ENCODE measurements around the gene HTT.

HTT gene

DNA sequence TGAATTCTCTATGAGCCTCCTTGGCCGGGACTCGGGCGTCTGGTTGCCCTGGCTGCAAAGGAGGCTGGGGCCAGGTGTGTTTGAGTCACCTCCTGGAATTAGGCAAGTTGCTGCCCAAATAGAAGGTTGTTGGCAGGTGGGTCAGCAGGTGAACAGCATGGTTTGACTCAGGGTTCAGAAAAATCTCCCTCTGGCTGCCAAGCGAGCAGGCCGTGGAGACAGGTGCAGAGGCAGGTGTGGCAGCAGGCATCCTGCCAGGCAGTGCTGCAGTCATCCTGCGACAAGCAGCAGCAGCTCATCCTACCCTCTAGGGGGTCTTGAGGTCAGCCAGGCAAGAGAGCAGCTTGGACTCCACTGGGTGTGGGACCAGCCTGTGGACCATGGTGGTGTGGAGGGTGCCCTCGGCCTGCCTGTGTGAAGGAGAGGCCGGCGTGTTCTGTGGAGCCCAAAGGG is 182.6 kb downstream of the HTT start:
- H3K36me3 ChIP-seq (ENCODE audit: control insufficient read depth, insufficient read depth, low read length), result no peaks in the 10 kb centered on the region
- no peak for DNase-seq (ENCODE audit: low read depth, low spot score)
- H3K27ac ChIP-seq (ENCODE audit: low read length), result no peak overlapping the region
- WGBS (ENCODE audit: insufficient coverage, insufficient read length), result no CpG with 5 or more reads among the region's 9 CpGs
- no peaks in the 10 kb centered on the region for H3K4me1 ChIP-seq (ENCODE audit: control insufficient read depth, insufficient read depth, low read length)
- no peaks in the 10 kb centered on the region for H3K9me3 ChIP-seq (ENCODE audit: control insufficient read depth, insufficient read depth, low read length)
- H3K4me3 ChIP-seq (ENCODE audit: low read length), result no peak overlapping the region
- no peaks in the 10 kb centered on the region for H3K27me3 ChIP-seq (ENCODE audit: control insufficient read depth, insufficient read depth, low read length)

DNA sequence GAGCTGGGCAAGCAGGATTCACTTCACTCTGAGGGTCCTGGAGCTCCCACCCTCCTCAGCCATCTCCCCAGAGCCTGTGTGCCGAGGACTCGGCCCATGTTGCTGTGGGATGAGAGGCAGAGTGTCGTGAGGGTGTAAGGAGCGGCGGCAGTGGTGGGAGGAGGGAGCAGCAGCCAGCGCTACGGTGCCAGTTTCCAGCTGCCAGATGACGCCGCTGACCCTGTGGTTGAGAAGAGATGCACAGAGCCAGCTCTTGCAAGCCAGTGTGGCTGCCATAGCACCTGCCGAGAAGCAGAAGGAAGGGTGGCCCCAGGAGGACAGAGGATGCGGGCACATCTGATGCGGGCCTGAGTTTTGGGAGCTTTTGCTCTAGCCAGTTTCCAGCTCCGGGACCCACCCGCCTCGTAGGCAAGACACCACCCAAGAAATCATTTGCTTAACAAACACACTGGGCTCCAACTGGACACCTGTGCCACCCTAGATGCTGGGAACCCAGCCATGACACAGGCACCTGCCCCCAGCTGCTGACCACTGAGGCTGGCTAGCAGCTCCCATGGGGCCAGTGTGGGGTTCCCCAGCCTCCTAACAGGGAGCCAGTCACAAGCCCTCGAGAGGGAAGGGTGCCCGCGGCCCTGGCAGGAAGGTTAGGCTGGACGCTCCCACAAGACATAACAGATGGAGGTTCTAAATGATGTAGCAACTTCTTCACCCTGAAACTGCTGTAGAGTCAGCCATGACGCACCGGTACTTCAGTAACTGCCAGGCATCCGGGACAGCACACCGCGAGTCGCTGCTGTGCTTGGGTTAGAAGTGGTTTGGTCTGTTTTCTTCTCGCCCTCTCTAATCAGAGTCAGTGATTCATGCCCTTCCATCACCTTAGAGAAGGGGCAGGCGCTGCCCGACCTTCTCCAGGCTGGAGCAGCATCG is 183.3 kb downstream of the HTT start:
- Histone ChIP-seq H3K36me3 (ENCODE audit: control insufficient read depth, insufficient read depth, low read length) (no peaks in the 10 kb centered on the region), H3K4me1 (ENCODE audit: control insufficient read depth, insufficient read depth, low read length) (no peaks in the 10 kb centered on the region), H3K27me3 (ENCODE audit: control insufficient read depth, insufficient read depth, low read length) (no peaks in the 10 kb centered on the region), H3K4me3 (ENCODE audit: low read length) (no peak overlapping the region), H3K27ac (ENCODE audit: low read length) (no peak overlapping the region), H3K9me3 (ENCODE audit: control insufficient read depth, insufficient read depth, low read length) (no peaks in the 10 kb centered on the region)
- DNase-seq (ENCODE audit: low read depth, low spot score), result no peak
- WGBS (ENCODE audit: insufficient coverage, insufficient read length), result no CpG with 5 or more reads among the region's 29 CpGs

DNA sequence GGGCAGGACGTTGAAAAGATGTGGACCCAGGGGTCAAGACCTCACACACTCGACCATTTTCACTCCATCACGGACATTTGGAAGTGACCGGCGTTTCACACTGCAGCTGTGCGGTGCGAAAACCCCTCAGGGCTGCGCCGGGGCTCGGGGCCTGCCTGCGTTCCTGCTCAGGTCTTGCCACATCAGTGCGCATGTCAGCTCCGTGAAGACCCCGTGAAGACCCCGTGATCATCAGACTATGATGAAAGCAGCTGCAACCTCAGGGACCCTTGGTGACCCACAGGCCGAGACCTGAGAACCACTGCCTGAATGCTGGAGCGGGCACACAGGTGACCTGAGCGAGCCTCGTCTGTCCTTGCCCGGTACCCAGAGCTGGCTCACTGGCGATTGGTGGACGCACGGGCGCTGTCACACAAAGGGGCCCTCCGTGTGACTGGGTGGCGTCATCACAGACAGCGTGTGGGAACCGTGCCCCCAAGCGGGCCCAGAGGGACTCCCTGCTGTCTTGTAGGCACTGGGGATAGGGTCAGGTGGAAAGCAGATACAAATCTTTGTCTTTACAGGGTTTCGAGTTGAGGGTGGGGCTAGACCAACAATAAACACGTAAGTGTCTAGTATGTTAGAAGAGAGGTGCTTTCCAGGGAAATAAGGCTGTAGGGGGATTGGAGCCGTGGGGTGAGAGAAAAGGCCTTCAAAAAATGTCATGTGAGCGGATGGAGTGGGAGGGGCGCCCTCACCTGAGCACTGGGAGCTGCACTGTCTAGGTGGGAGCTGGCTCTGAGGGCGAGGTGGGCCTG is 187.1 kb downstream of the HTT start:
- Histone ChIP-seq H3K4me1 (ENCODE audit: control insufficient read depth, insufficient read depth, low read length) (no peaks in the 10 kb centered on the region), H3K9me3 (ENCODE audit: control insufficient read depth, insufficient read depth, low read length) (no peaks in the 10 kb centered on the region), H3K27ac (ENCODE audit: low read length) (no peak overlapping the region), H3K4me3 (ENCODE audit: low read length) (no peak overlapping the region), H3K36me3 (ENCODE audit: control insufficient read depth, insufficient read depth, low read length) (no peaks in the 10 kb centered on the region), H3K27me3 (ENCODE audit: control insufficient read depth, insufficient read depth, low read length) (no peaks in the 10 kb centered on the region)
- no CpG with 5 or more reads among the region's 35 CpGs for WGBS (ENCODE audit: insufficient coverage, insufficient read length)
- DNase-seq (ENCODE audit: low read depth, low spot score), result no peak

DNA sequence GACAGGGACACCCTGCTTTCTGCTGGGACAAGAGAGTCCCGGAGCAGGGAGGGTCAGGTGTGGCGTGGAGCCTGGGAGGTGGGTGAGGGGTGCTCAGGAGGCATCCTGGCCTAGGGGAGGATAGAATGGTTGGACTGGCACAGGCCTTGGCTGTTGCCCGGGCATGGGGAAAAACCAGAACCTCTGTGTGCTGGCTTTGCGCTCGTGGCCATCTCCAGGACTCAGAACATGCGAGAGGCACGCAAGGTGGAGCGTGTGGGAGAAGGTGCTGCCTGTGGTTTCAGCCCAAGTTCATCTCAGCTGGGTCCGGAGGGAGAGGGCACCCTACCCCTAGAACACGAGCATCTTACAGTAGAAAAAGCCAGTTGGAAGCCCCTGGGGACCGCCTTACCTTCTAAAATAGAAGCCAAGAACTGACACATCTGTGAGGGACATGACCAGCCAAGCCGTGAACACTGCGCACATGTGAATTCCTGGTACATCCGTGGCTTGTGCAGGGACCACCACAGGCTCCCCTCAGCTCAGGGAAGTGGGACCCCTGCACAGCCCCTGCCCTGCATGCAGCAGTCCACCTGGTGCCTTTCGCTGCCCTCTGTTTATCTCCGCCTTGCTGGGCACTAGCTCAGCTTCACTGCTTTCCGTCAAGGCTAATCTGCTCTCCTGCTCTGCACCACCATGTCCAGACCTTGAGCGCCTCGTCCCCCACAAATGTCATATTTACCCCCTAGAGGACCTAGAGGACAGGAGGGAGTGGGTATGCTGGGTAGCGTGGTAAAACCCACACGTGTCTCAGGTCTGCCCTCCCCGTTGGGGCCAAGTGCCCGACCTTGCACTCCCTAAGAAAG is 187.9 kb downstream of the HTT start:
- WGBS (ENCODE audit: insufficient coverage, insufficient read length), result no CpG with 5 or more reads among the region's 23 CpGs
- Histone ChIP-seq H3K9me3 (ENCODE audit: control insufficient read depth, insufficient read depth, low read length) (no peaks in the 10 kb centered on the region), H3K27me3 (ENCODE audit: control insufficient read depth, insufficient read depth, low read length) (no peaks in the 10 kb centered on the region), H3K36me3 (ENCODE audit: control insufficient read depth, insufficient read depth, low read length) (no peaks in the 10 kb centered on the region), H3K4me3 (ENCODE audit: low read length) (no peak overlapping the region), H3K4me1 (ENCODE audit: control insufficient read depth, insufficient read depth, low read length) (no peaks in the 10 kb centered on the region), H3K27ac (ENCODE audit: low read length) (no peak overlapping the region)
- no peak for DNase-seq (ENCODE audit: low read depth, low spot score)

DNA sequence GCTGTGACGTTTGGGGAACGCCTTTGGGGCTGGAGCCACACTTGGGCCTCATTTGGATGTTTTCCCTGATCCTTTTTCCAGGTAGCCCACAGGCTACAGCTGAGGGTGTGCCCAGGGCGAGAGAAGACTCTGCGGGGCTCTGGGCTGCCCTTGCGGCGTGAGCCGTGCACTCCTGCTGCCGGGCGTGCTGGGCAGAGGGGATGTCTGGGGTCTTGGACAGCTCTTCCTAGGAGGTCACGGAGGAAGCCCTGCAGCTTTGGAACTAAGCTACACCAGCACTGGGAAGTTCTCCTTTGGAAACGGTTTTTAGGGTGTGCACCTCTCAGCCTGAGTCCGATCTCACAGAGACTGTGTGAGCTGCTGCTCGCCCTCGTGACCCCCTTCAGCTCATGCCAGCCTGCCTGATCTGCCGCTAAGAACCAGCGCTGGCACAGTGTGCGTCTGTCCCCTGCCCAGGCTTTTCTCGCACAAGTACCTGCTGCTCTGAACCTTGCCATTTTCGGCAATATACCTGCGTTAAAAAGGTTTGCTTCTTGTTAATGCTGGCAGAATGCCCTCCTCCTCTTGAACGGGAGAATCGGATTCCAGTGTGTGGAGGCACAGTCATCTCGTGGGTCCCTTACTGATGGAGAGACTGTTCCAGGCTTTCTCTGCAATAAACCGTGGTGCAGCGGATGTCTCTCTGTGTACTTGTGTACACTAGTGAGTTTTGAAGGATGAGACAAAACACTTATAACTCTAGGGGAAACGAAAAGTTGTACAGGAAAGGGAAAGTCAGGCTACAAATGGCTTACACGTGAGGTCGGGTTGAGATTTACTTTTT is 188.8 kb downstream of the HTT start:
- WGBS (ENCODE audit: insufficient coverage, insufficient read length), result no CpG with 5 or more reads among the region's 28 CpGs
- Histone ChIP-seq H3K4me3 (ENCODE audit: low read length) (no peak overlapping the region), H3K27me3 (ENCODE audit: control insufficient read depth, insufficient read depth, low read length) (no peaks in the 10 kb centered on the region), H3K27ac (ENCODE audit: low read length) (no peak overlapping the region), H3K36me3 (ENCODE audit: control insufficient read depth, insufficient read depth, low read length) (no peaks in the 10 kb centered on the region), H3K4me1 (ENCODE audit: control insufficient read depth, insufficient read depth, low read length) (peaks cover 1% of the 10 kb centered on the region; the same call in 1 of the 2 replicates), H3K9me3 (ENCODE audit: control insufficient read depth, insufficient read depth, low read length) (no peaks in the 10 kb centered on the region)
- no peak for DNase-seq (ENCODE audit: low read depth, low spot score)

DNA sequence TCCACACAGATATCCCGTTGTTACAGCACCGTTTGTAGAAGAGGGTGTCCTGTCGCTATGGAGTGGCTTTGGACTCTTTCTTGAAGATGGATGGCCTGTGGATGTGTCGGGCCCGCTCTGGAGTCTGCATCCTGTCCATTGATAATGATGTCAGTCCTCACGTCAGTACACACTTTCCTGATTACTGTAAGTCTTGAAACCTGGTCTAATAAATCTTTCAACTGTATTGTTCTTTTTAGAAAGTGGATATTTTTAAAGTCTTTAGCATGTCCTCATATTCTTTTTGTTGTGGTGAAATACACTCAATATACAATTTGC is 189.4 kb downstream of the HTT start:
- Histone ChIP-seq H3K9me3 (ENCODE audit: control insufficient read depth, insufficient read depth, low read length) (no peaks in the 10 kb centered on the region), H3K4me1 (ENCODE audit: control insufficient read depth, insufficient read depth, low read length) (peaks cover 4% of the 10 kb centered on the region; the same call in 1 of the 2 replicates), H3K27ac (ENCODE audit: low read length) (no peak overlapping the region), H3K36me3 (ENCODE audit: control insufficient read depth, insufficient read depth, low read length) (no peaks in the 10 kb centered on the region), H3K27me3 (ENCODE audit: control insufficient read depth, insufficient read depth, low read length) (no peaks in the 10 kb centered on the region), H3K4me3 (ENCODE audit: low read length) (no peak overlapping the region)
- DNase-seq (ENCODE audit: low read depth, low spot score), result no peak
- no CpG with 5 or more reads among the region's 6 CpGs for WGBS (ENCODE audit: insufficient coverage, insufficient read length)

DNA sequence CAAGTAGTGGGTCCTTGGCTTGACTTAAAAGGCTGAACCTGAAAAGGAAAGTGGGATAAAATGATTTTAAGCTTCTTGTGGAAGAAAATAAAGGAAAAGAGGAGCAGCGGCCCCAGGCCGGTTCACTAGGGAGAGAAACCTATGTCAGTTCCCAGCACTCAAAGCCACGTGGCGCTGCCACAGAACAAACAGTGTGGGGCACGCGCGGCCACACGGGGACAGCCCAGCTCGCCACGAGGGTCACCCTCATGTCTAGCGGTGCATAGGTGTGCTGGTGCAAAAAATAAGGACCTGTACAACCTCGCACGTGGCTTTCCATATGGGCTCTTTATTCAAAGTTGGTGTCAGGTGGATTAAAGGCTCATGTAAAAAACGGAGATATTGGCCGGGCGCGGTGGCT is 191.6 kb downstream of the HTT start:
- no peaks in the 10 kb centered on the region for H3K27me3 ChIP-seq (ENCODE audit: control insufficient read depth, insufficient read depth, low read length)
- H3K27ac ChIP-seq (ENCODE audit: low read length), result no peak overlapping the region
- no peak overlapping the region for H3K4me3 ChIP-seq (ENCODE audit: low read length)
- H3K4me1 ChIP-seq (ENCODE audit: control insufficient read depth, insufficient read depth, low read length), result peaks cover 5% of the 10 kb centered on the region; the same call in 1 of the 2 replicates
- DNase-seq (ENCODE audit: low read depth, low spot score), result no peak
- no peaks in the 10 kb centered on the region for H3K9me3 ChIP-seq (ENCODE audit: control insufficient read depth, insufficient read depth, low read length)
- H3K36me3 ChIP-seq (ENCODE audit: control insufficient read depth, insufficient read depth, low read length), result no peaks in the 10 kb centered on the region
- WGBS (ENCODE audit: insufficient coverage, insufficient read length), result no CpG with 5 or more reads among the region's 17 CpGs

DNA sequence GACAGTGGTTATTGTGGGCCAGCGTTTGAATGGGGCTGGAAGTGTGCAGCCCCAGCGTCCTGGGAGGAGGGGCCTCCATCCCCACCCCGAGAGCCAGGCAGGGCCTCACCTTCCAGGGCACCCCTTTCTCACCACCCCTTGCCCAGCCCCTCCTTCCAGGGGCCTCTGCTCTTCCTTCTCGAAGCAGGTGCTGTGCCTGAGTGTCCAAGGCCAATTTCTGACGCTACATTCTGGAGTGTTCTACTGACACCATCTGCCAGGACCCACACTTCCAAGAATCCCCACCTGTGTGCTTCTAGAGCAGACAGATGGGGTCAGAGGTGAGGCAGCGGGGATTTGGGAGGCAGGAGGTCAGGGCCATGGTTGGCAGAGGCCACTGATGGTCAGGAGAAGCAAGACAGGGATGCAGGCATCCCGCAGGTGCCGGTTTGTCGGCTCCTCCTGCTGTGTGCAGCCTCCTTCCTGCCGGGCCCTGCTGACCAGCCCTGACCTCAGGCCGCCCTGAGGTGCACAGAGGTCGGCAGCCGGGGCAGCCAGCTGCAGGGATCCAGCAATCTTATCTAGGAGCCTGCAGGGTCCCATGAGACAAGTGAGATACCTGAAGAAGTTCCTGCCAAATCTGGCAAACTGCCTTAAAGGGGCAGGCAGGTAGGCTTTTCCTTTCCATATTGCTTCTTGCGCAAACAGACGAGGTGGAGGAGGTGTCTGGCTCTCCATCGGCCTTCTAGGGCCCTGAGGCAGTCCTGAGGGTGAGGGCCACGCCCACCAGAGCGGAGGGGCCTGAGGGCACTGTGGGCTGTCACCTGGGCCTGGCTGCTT is 193.3 kb downstream of the HTT start:
- no peaks in the 10 kb centered on the region for H3K9me3 ChIP-seq (ENCODE audit: control insufficient read depth, insufficient read depth, low read length)
- no peak overlapping the region for H3K27ac ChIP-seq (ENCODE audit: low read length)
- H3K4me1 ChIP-seq (ENCODE audit: control insufficient read depth, insufficient read depth, low read length), result peaks cover 5% of the 10 kb centered on the region; the same call in 1 of the 2 replicates
- H3K27me3 ChIP-seq (ENCODE audit: control insufficient read depth, insufficient read depth, low read length), result no peaks in the 10 kb centered on the region
- H3K36me3 ChIP-seq (ENCODE audit: control insufficient read depth, insufficient read depth, low read length), result no peaks in the 10 kb centered on the region
- WGBS (ENCODE audit: insufficient coverage, insufficient read length), result no CpG with 5 or more reads among the region's 18 CpGs
- H3K4me3 ChIP-seq (ENCODE audit: low read length), result no peak overlapping the region
- no peak for DNase-seq (ENCODE audit: low read depth, low spot score)

DNA sequence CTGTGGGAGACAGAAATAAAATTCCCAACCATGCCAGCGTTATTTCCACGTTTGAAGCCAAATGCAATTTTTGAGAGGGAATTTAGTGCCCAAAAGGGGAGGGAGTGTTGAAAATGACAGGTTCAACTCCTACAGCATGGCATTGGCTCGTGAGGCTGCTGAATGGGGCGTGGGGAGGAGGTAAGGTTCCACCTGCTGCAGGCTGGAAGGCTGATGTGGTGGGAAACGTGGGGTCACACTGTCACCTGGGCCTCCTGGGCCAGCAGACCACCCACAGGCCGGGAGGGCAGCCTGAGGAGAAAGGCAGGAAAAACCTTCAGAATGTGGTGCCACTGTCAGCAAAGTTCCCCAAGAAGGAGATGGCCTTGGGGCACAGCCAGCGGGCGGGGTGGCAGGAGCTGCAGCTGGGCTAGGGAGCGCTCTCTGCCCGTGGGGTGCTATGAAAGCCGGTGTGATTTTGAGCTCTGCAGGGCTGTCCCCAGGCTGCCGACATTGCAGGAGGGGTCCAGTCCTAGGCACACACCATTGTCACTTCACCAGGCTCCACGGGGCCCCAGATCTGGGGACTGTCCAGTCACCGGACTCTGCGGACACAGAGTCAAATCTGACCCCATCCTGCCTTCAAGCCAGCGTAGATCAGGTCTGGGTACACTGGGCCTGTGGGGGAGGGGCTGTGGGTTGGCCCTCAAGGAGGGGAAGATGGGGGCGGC is 194.1 kb downstream of the HTT start:
- Histone ChIP-seq H3K4me3 (ENCODE audit: low read length) (no peak overlapping the region), H3K36me3 (ENCODE audit: control insufficient read depth, insufficient read depth, low read length) (no peaks in the 10 kb centered on the region), H3K27me3 (ENCODE audit: control insufficient read depth, insufficient read depth, low read length) (no peaks in the 10 kb centered on the region), H3K4me1 (ENCODE audit: control insufficient read depth, insufficient read depth, low read length) (peaks cover 5% of the 10 kb centered on the region; the same call in 1 of the 2 replicates), H3K9me3 (ENCODE audit: control insufficient read depth, insufficient read depth, low read length) (no peaks in the 10 kb centered on the region), H3K27ac (ENCODE audit: low read length) (no peak overlapping the region)
- WGBS (ENCODE audit: insufficient coverage, insufficient read length), result no CpG with 5 or more reads among the region's 17 CpGs
- DNase-seq (ENCODE audit: low read depth, low spot score), result no peak
